MCF 10A (cell line): Measurements from ENCODE around the gene RABEP1. TPM values are rescaled to one million over a fixed set of nuclear protein-coding genes. Genes with fewer than 3 reads are reported as not detected.
"Not testable (repeated sequence)": the region's sequence is repeated elsewhere in the genome, so short reads cannot be mapped to it uniquely, and the experiment has no call there.

ENCODE experiments used
- BruUV-seq: library from RNA; stranded (reverse); fragments of 400-500 nt; replicated peaks from 2 replicates; lab custom pipeline; 2021; lab: Mats Ljungman, UMichigan
- CTCF ChIA-PET: fragments of 300-600 bp; sonication (Branson Sonifier 250); formaldehyde crosslinking; extraction: SDS; loops from one replicate; lab custom pipeline; 2021; ENCODE audit warnings: antibody characterized with exemption, inconsistent platforms; lab: Yijun Ruan, JAX
- POLR2A ChIA-PET: fragments of 300-600, 350-650 bp; sonication (Branson Sonifier 250); formaldehyde crosslinking; extraction: SDS; loops from one replicate; lab custom pipeline; 2020; ENCODE audit warnings: antibody characterized with exemption, inconsistent platforms; lab: Yijun Ruan, JAX
- DNase-seq: peaks from one replicate; pipeline ENCODE4 v3.0.0-alpha.2; 2018; ENCODE audit not compliant: unreplicated experiment
- H3K27ac Mint-ChIP-seq: one replicate; pipeline ENCODE4 v1.8.0; 2022; ENCODE audit warnings: mild to moderate bottlenecking, low read depth, mixed read lengths; ENCODE audit not compliant: unreplicated experiment
- H3K27me3 Mint-ChIP-seq: one replicate; pipeline ENCODE4 v1.8.0; 2022; ENCODE audit warnings: mixed read lengths; ENCODE audit not compliant: insufficient read depth, unreplicated experiment
- H3K36me3 Mint-ChIP-seq: one replicate; pipeline ENCODE4 v1.8.0; 2022; ENCODE audit warnings: mild to moderate bottlenecking, moderate library complexity, mixed read lengths; ENCODE audit not compliant: insufficient read depth, unreplicated experiment
- H3K4me1 Mint-ChIP-seq: one replicate; pipeline ENCODE4 v1.8.0; 2022; ENCODE audit warnings: mixed read lengths; ENCODE audit not compliant: insufficient read depth, unreplicated experiment
- H3K4me3 Mint-ChIP-seq: one replicate; pipeline ENCODE4 v1.8.0; 2022; ENCODE audit warnings: mild to moderate bottlenecking, moderate library complexity, mixed read lengths; ENCODE audit not compliant: unreplicated experiment
- H3K9me3 Mint-ChIP-seq: one replicate; pipeline ENCODE4 v1.8.0; 2022; ENCODE audit warnings: mixed read lengths; ENCODE audit not compliant: unreplicated experiment
- CTCF ChIP-seq: fragments of 200-600 bp; IDR thresholded peaks from one replicate; pipeline ENCODE4 v1.8.0; 2022; ENCODE audit warnings: antibody characterized with exemption, mild to moderate bottlenecking; ENCODE audit not compliant: unreplicated experiment
- intact Hi-C: fragments of 100-400 bp; cut with micrococcal nuclease; formaldehyde crosslinking; loops from 2 replicates; pipeline ENCODE4 v1.14.1; 2022
- total RNA-seq: library from RNA; stranded (reverse); gene quantifications from 2 replicates; pipeline ENCODE4 v1.2.3, GENCODE V29; 2022

Gene RABEP1
- total RNA-seq, 1 experiment from 2014 or later, result 50.1 TPM

- Mint-ChIP-seq H3K4me1 (no peaks in the 10 kb centered on the region), H3K9me3 (no peaks in the 10 kb centered on the region), H3K4me3 (no peak overlapping the region), H3K36me3 (no peaks in the 10 kb centered on the region), H3K27ac (no peak overlapping the region), H3K27me3 (no peaks in the 10 kb centered on the region)
- CTCF ChIA-PET, result interaction anchor here (0.6 to 1.7 kb wide), 3 partner anchors 9 to 74 kb away, joined by 4 to 6 read pairs (median 6); no protein-coding TSS in a partner anchor
- no peak for DNase-seq
- no TSS peak for BruUV-seq
- TF ChIP-seq CTCF, result no peak
- intact Hi-C loops, result loop anchor here (5.0 kb wide), 1 partner anchor 200 kb away; the partner anchor contains the start of gene SLC52A1
- POLR2A ChIA-PET, result interaction anchor here (0.6 kb wide), 1 partner anchor 570 kb away, joined by 3 read pairs; no protein-coding TSS in a partner anchor
These were observed 45.0 kb upstream of the RABEP1 start for GRCh38 chr17:5236938-5237540.

- Mint-ChIP-seq H3K4me1 (no peaks in the 10 kb centered on the region), H3K4me3 (no peak overlapping the region), H3K27ac (no peak overlapping the region), H3K9me3 (no peaks in the 10 kb centered on the region), H3K27me3 (no peaks in the 10 kb centered on the region), H3K36me3 (no peaks in the 10 kb centered on the region)
- TF ChIP-seq CTCF, result peak; percentile 54
- no TSS peak for BruUV-seq
- POLR2A ChIA-PET, result interaction anchor here (0.6 kb wide), 1 partner anchor 570 kb away, joined by 3 read pairs; no protein-coding TSS in a partner anchor
- intact Hi-C loops, result loop anchor here (5.0 kb wide), 1 partner anchor 200 kb away; the partner anchor contains the start of gene SLC52A1
- peak; percentile 83 for DNase-seq
- CTCF ChIA-PET, result interaction anchor here (0.7 to 1.7 kb wide), 3 partner anchors 9 to 130 kb away, joined by 3 to 6 read pairs (median 4); no protein-coding TSS in a partner anchor
These were observed 44.5 kb upstream of the RABEP1 start for GRCh38 chr17:5237541-5238016.

GRCh38 chr17:5238333-5238732 lies 43.8 kb upstream of the RABEP1 start:
- ChIA-PET POLR2A (no interaction called here), CTCF (interaction anchor here (0.6 to 0.7 kb wide), 2 partner anchors 130 to 225 kb away, joined by 3 read pairs; no protein-coding TSS in a partner anchor)
- Mint-ChIP-seq H3K4me1 (no peaks in the 10 kb centered on the region), H3K9me3 (no peaks in the 10 kb centered on the region), H3K27me3 (no peaks in the 10 kb centered on the region), H3K27ac (no peak overlapping the region), H3K36me3 (no peaks in the 10 kb centered on the region), H3K4me3 (no peak overlapping the region)
- DNase-seq, result no peak
- no peak for TF ChIP-seq CTCF
- intact Hi-C loops, result loop anchor here (5.0 kb wide), 1 partner anchor 201 kb away; the partner anchor contains the start of gene SLC52A1
- no TSS peak for BruUV-seq

- H3K4me1 Mint-ChIP-seq, H3K27me3 Mint-ChIP-seq, POLR2A ChIA-PET, H3K36me3 Mint-ChIP-seq, DNase-seq, BruUV-seq, H3K27ac Mint-ChIP-seq, H3K4me3 Mint-ChIP-seq, H3K9me3 Mint-ChIP-seq: not testable (repeated sequence)
- intact Hi-C loops, result loop anchor here (5.0 kb wide), 1 partner anchor 202 kb away; the partner anchor contains the start of gene SLC52A1
- CTCF ChIA-PET, result interaction anchor here (0.7 kb wide), 1 partner anchor 8 kb away, joined by 3 read pairs; no protein-coding TSS in a partner anchor
These were observed 42.3 kb upstream of the RABEP1 start for GRCh38 chr17:5239769-5240168.
